ENCODE measurements around the gene NKX2-2. TPM values are rescaled to one million over a fixed set of nuclear protein-coding genes. Genes with fewer than 3 reads are reported as not detected.

NKX2-2 gene
- total and polyA plus RNA-seq, 5 donors: not detected

- H3K9me3 ChIP-seq (ENCODE audit: control insufficient read depth, low read length): no peaks in the 10 kb centered on the region
- no peak for ATAC-seq
- intact Hi-C loops (cut with DNase I): no loop called here
Measured at GRCh38 chr20:21521596-21522480, 8.0 kb upstream of the NKX2-2 start.

GRCh38 chr20:21520702-21521595, 7.1 kb upstream of the NKX2-2 start:
- no peaks in the 10 kb centered on the region for H3K27me3 ChIP-seq (ENCODE audit: control insufficient read depth, insufficient read depth)
- DNase-seq (no peak), ATAC-seq (no peak)
- intact Hi-C loops (cut with DNase I): no loop called here
- no peaks in the 10 kb centered on the region for H3K9me3 ChIP-seq (ENCODE audit: control insufficient read depth, low read length)
- H3K4me1 ChIP-seq (ENCODE audit: control insufficient read depth, insufficient read depth, low read length): no peaks in the 10 kb centered on the region
- no peak overlapping the region for H3K27ac ChIP-seq (ENCODE audit: low read length)
- 3% methylated on average over 53 of the region's 53 CpGs for WGBS
- H3K4me3 ChIP-seq (ENCODE audit: low read length): no peak overlapping the region

More at GRCh38 chr20:21521596-21522480, 8.0 kb upstream of the NKX2-2 start:
- no peak for DNase-seq
- H3K27ac ChIP-seq (ENCODE audit: low read length): no peak overlapping the region
- no peaks in the 10 kb centered on the region for H3K27me3 ChIP-seq (ENCODE audit: control insufficient read depth, insufficient read depth)
- WGBS: 1% methylated on average over 104 of the region's 104 CpGs
- peak overlapping the region; percentile 21 for H3K4me3 ChIP-seq (ENCODE audit: low read length)
- no peaks in the 10 kb centered on the region for H3K4me1 ChIP-seq (ENCODE audit: control insufficient read depth, insufficient read depth, low read length)

GRCh38 chr20:21519136-21519584, 5.3 kb upstream of the NKX2-2 start:
- WGBS: 1% methylated on average over 14 of the region's 14 CpGs
- Histone ChIP-seq H3K27me3 (ENCODE audit: control insufficient read depth, insufficient read depth) (no peaks in the 10 kb centered on the region), H3K27ac (ENCODE audit: low read length) (no peak overlapping the region), H3K4me3 (ENCODE audit: low read length) (no peak overlapping the region), H3K4me1 (ENCODE audit: control insufficient read depth, insufficient read depth, low read length) (no peaks in the 10 kb centered on the region), H3K9me3 (ENCODE audit: control insufficient read depth, low read length) (no peaks in the 10 kb centered on the region)
- ATAC-seq (no peak), DNase-seq (no peak)
- intact Hi-C loops (cut with DNase I): no loop called here

- Histone ChIP-seq H3K4me3 (ENCODE audit: low read length) (no peak overlapping the region), H3K27me3 (ENCODE audit: control insufficient read depth, insufficient read depth) (no peaks in the 10 kb centered on the region), H3K27ac (ENCODE audit: low read length) (no peak overlapping the region), H3K9me3 (ENCODE audit: control insufficient read depth, low read length) (no peaks in the 10 kb centered on the region), H3K4me1 (ENCODE audit: control insufficient read depth, insufficient read depth, low read length) (no peaks in the 10 kb centered on the region)
- 2% methylated on average over 37 of the region's 37 CpGs for WGBS
- no peak for DNase-seq
- intact Hi-C loops (cut with DNase I): no loop called here
- ATAC-seq: no peak
Measured at GRCh38 chr20:21518292-21518991, 4.6 kb upstream of the NKX2-2 start.

GRCh38 chr20:21517566-21518277, 3.9 kb upstream of the NKX2-2 start:
- H3K9me3 ChIP-seq (ENCODE audit: control insufficient read depth, low read length): no peaks in the 10 kb centered on the region
- ATAC-seq: no peak
- no peaks in the 10 kb centered on the region for H3K27me3 ChIP-seq (ENCODE audit: control insufficient read depth, insufficient read depth)
- no peaks in the 10 kb centered on the region for H3K4me1 ChIP-seq (ENCODE audit: control insufficient read depth, insufficient read depth, low read length)
- no peak for DNase-seq
- 2% methylated on average over 31 of the region's 32 CpGs for WGBS
- H3K4me3 ChIP-seq (ENCODE audit: low read length): no peak overlapping the region
- intact Hi-C loops (cut with DNase I): no loop called here
- no peak overlapping the region for H3K27ac ChIP-seq (ENCODE audit: low read length)

- ATAC-seq (no peak), DNase-seq (no peak)
- intact Hi-C loops (cut with DNase I): no loop called here
- H3K4me3 ChIP-seq (ENCODE audit: low read length): no peak overlapping the region
- H3K27me3 ChIP-seq (ENCODE audit: control insufficient read depth, insufficient read depth): no peaks in the 10 kb centered on the region
- no peaks in the 10 kb centered on the region for H3K4me1 ChIP-seq (ENCODE audit: control insufficient read depth, insufficient read depth, low read length)
- no peaks in the 10 kb centered on the region for H3K9me3 ChIP-seq (ENCODE audit: control insufficient read depth, low read length)
- no peak overlapping the region for H3K27ac ChIP-seq (ENCODE audit: low read length)
- 3% methylated on average over 32 of the region's 32 CpGs for WGBS
Measured at GRCh38 chr20:21516861-21517565, 3.1 kb upstream of the NKX2-2 start.

- Histone ChIP-seq H3K27me3 (ENCODE audit: control insufficient read depth, insufficient read depth) (no peaks in the 10 kb centered on the region), H3K4me1 (ENCODE audit: control insufficient read depth, insufficient read depth, low read length) (no peaks in the 10 kb centered on the region)
- intact Hi-C loops (cut with DNase I): no loop called here
Measured at GRCh38 chr20:21516180-21516567, 2.3 kb upstream of the NKX2-2 start.

GRCh38 chr20:21515300-21516179, 1.7 kb upstream of the NKX2-2 start:
- 2% methylated on average over 61 of the region's 61 CpGs for WGBS
- ATAC-seq (no peak), DNase-seq (no peak)
- Histone ChIP-seq H3K4me1 (ENCODE audit: control insufficient read depth, insufficient read depth, low read length) (no peaks in the 10 kb centered on the region), H3K27me3 (ENCODE audit: control insufficient read depth, insufficient read depth) (no peaks in the 10 kb centered on the region), H3K27ac (ENCODE audit: low read length) (no peak overlapping the region), H3K4me3 (ENCODE audit: low read length) (no peak overlapping the region), H3K9me3 (ENCODE audit: control insufficient read depth, low read length) (no peaks in the 10 kb centered on the region)
- intact Hi-C loops (cut with DNase I): no loop called here

More at GRCh38 chr20:21516180-21516567, 2.3 kb upstream of the NKX2-2 start:
- Histone ChIP-seq H3K9me3 (ENCODE audit: control insufficient read depth, low read length) (no peaks in the 10 kb centered on the region), H3K4me3 (ENCODE audit: low read length) (no peak overlapping the region), H3K27ac (ENCODE audit: low read length) (no peak overlapping the region)
- no peak for ATAC-seq
- no peak for DNase-seq
- 3% methylated on average over 20 of the region's 20 CpGs for WGBS

GRCh38 chr20:21514553-21515251, 838 bp upstream of the NKX2-2 start:
- intact Hi-C loops (cut with DNase I): no loop called here
- DNase-seq (no peak), ATAC-seq (no peak)
- no peak overlapping the region for H3K27ac ChIP-seq (ENCODE audit: low read length)
- no peaks in the 10 kb centered on the region for H3K27me3 ChIP-seq (ENCODE audit: control insufficient read depth, insufficient read depth)
- H3K9me3 ChIP-seq (ENCODE audit: control insufficient read depth, low read length): no peaks in the 10 kb centered on the region
- peak overlapping the region; percentile 24 for H3K4me3 ChIP-seq (ENCODE audit: low read length)
- H3K4me1 ChIP-seq (ENCODE audit: control insufficient read depth, insufficient read depth, low read length): no peaks in the 10 kb centered on the region
- 2% methylated on average over 39 of the region's 39 CpGs for WGBS
